Measurements from ENCODE around the gene PCDHGB2.
"Not testable (repeated sequence)": the region's sequence is repeated elsewhere in the genome, so short reads cannot be mapped to it uniquely, and the experiment has no call there.

The PCDHGB2 gene

GRCh38 chr5:141359790-141360426, at the start of gene PCDHGB2:
Gene PCDHGB2, plus strand, starts transcription at chr5:141359994. Its CDS starts 142 bp downstream, at chr5:141360136.
- no peak for DNase-seq

DNA sequence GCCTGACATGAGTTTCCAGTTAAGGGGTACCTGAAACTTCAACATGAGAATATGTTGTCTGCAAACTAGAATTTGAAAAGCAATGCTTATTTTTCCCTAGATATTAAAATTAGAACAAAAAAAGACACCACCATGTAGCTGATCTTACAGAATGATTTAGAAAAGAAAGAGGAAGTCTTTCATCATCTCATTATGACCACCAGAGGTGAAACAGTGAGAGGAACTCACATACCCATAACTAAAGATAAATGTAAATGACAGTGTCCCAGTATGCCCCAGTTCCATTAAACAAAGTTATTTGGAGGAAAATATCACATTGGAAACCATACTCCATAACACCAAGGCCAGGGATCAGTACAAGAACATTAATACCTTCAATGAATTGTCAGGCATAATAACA, 46.1 kb upstream of the PCDHGB2 start:
- DNase-seq = no peak

DNA sequence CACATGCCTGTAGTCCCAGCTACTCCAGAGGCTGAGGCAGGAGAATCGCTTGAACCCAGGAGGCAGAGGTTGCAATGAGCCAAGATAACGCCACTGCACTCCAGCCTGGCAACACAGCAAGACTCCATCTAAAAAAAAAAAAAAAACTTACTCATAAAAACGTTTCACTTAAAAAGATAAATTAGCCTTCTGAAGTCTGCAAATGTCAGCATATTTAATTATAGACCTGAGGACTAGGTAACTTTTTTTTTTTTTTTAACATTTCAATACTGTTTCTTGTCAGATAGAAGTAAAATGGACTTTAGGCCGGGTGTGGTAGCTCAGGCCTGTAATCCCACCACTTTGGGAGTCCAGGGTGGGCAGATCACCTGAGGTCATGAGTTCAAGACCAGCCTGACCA, 42.8 kb upstream of the PCDHGB2 start:
- DNase-seq = not testable (repeated sequence)

- no peak for DNase-seq
Measured at GRCh38 chr5:141319202-141319601, 40.6 kb upstream of the PCDHGB2 start.

GRCh38 chr5:141319699-141320098, 40.1 kb upstream of the PCDHGB2 start:
- no peak for DNase-seq

DNA sequence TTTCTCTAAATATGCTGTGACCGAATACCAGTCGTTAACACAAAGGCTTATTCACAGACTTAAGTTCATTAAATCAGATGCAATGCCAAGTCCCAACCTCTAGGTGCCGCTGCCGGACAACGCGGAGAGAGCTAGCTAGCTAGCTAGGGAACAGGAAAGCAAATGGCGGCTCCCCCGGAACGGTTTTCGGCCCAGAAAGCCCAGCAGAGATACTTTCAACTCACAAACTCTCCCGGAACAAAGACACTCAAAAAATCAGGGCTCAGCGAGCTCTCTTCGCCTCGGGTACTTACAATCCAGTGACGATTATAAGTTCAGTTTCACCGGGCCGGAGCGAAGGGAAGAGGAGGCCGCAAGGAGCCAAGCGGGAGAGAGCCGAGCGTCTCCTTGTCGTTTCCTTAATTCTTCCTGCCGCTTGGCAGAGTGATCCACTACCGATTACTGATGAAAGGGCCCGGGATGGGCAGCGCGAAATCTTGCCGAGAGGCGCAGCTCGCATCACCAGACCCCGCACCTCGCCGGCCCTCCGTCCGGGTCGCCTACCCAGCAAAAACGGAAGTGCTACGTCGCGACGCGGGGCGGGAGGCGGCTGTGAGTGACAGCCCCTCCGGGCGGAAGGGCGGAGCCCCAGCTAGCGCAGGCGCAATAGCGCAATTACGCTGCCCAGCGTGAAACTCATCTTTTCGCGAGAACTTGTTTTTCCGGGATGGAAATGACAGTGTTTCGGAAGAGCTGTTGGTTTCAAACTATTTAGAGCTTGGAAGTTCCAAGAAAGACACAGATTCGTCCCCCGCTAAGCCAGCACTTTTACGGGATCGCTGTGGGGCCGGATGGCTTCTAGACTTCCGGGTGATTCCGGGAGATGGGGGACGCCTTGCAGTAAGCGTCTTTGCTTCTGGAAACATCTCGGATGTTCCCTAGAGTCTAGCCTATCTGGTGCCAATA, 39.3 kb upstream of the PCDHGB2 start, which contains the start of gene TAF7:
Gene TAF7 (minus strand): TSS at position 560 of the 945 bp plus-strand sequence. CDS start 740 bp downstream, outside the sequence.
- DNase-seq = peak; percentile 84 to 90

DNA sequence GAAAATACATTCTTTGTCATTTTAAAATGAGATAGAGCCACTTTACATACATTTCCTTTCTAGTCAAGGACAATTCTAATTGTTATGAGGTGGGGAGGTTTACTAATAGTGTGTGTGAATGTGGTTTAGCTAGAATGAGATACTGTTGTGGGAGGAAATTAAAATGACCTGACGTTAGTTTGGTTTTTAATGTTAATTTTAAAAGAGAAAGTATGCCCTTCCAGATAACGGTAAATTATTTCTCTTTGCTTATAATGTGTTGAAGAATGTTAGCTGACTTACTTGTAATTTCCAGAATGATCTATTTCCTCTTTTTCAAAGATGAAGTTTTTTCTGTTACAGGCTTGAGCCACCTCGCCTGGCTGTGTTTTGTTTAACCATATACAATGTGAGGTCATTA, 37.5 kb upstream of the PCDHGB2 start:
- DNase-seq = no peak

- peak; percentile 34 to 52 for DNase-seq
Measured at GRCh38 chr5:141326088-141326854, 33.5 kb upstream of the PCDHGB2 start.

DNA sequence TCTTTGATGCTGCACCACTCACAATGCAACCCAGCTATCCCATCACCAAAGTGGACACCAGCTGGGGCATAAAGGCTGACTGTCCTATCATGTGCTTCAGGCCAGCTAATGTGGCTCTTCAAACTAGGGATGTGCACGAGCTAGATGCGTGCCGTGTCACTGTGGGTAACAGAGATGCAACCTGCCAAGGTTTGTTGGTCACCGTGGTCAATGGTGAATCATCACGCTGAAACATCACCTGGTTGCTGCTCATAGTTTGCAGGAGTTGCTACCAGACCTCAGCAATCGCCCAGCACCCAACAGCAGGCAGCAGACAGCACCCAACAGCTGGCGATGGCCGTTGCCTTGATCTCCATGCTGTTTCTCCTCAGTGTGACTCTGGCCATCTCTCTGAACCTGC, 31.6 kb upstream of the PCDHGB2 start:
- no peak for DNase-seq

DNA sequence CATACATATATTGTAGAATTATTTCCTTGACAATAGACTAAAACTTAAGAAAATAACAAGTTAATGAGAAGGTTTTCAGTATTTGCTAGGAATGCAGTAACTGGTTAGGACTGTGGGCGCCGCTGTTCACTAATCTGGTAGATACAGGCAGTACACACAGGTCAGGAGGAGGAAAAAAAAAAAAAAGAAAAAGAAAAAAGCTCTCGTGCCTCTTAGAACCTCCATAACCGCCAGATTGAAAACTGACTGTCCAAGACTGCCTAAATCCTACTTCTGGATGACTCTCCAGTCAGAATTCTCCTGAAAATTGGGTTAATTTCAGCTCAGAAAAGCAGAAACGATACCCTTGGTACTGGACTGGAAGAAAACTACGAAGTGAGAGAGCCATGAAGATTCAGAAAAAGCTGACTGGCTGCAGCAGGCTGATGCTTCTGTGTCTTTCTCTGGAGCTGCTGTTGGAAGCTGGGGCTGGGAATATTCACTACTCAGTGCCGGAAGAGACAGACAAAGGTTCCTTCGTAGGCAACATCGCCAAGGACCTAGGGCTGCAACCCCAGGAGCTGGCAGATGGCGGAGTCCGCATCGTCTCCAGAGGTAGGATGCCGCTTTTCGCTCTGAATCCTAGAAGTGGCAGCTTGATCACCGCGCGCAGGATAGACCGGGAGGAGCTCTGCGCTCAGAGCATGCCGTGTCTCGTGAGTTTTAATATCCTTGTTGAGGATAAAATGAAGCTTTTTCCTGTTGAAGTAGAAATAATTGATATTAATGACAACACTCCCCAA, 29.3 kb upstream of the PCDHGB2 start, which contains the start of gene PCDHGA1:
Gene PCDHGA1 (plus strand): TSS at position 216 of the 782 bp plus-strand sequence.
- no peak for DNase-seq

DNA sequence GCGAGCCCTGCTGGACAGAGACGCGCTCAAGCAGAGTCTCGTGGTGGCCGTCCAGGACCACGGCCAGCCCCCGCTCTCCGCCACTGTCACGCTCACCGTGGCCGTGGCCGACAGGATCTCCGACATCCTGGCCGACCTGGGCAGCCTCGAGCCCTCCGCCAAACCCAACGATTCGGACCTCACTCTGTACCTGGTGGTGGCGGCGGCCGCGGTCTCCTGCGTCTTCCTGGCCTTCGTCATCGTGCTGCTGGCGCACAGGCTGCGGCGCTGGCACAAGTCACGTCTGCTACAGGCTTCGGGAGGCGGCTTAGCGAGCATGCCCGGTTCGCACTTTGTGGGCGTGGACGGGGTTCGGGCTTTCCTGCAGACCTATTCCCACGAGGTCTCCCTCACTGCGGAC, 27.2 kb upstream of the PCDHGB2 start:
- DNase-seq = not testable (repeated sequence)

DNA sequence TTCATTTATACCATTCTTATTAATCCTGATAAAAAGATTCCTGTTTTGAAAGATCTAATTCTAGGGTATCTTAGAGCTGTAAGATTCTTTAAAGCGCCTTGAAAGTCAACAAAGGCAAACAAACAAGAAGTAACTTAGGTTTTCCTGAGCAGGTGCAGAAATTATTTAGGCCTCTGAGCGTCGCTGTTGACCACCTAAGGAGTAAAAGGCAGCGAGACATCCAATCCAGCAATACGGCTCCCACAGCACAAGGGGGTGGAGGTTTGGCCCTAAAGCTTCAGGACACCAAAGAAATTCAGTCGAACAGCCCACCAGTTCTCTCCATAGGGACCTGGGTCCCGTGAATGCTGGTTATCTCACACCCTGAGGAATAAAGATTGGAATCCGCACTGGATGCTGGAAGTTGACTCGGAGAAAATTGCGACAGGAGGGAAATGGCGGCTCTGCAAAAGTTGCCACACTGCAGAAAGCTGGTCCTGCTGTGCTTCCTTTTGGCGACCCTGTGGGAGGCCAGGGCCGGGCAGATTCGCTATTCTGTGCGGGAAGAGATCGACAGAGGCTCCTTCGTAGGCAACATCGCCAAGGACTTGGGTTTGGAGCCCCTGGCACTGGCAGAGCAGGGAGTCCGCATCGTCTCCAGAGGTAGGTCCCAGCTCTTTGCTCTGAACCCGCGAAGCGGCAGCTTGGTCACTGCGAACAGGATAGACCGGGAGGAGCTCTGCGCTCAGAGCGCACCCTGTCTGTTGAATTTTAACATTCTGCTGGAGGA, 21.1 kb upstream of the PCDHGB2 start, which contains the start of gene PCDHGA2:
Gene PCDHGA2 (plus strand): TSS at position 223 of the 769 bp plus-strand sequence.
- DNase-seq = no peak

GRCh38 chr5:141340781-141341354, 18.9 kb upstream of the PCDHGB2 start:
- not testable (repeated sequence) for DNase-seq

- DNase-seq = no peak
Measured at GRCh38 chr5:141342773-141343172, 17.0 kb upstream of the PCDHGB2 start.

GRCh38 chr5:141343242-141343952, 16.4 kb upstream of the PCDHGB2 start, which contains the start of gene PCDHGA3:
Gene PCDHGA3, plus strand, starts transcription at chr5:141343829. Its CDS starts 205 bp downstream, at chr5:141344034.
- no peak for DNase-seq

- no peak for DNase-seq
Measured at GRCh38 chr5:141343953-141344463, 15.8 kb upstream of the PCDHGB2 start.

GRCh38 chr5:141345327-141345726, 14.5 kb upstream of the PCDHGB2 start:
- DNase-seq = no peak

DNA sequence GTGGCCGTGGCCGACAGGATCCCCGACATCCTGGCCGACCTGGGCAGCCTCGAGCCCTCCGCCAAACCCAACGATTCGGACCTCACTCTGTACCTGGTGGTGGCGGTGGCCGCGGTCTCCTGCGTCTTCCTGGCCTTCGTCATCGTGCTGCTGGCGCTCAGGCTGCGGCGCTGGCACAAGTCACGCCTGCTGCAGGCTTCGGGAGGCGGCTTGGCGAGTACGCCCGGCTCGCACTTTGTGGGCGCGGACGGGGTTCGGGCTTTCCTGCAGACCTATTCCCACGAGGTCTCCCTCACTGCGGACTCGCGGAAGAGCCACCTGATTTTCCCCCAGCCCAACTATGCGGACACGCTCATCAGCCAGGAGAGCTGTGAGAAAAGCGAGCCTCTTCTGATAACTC, 13.8 kb upstream of the PCDHGB2 start:
- DNase-seq = not testable (repeated sequence)

DNA sequence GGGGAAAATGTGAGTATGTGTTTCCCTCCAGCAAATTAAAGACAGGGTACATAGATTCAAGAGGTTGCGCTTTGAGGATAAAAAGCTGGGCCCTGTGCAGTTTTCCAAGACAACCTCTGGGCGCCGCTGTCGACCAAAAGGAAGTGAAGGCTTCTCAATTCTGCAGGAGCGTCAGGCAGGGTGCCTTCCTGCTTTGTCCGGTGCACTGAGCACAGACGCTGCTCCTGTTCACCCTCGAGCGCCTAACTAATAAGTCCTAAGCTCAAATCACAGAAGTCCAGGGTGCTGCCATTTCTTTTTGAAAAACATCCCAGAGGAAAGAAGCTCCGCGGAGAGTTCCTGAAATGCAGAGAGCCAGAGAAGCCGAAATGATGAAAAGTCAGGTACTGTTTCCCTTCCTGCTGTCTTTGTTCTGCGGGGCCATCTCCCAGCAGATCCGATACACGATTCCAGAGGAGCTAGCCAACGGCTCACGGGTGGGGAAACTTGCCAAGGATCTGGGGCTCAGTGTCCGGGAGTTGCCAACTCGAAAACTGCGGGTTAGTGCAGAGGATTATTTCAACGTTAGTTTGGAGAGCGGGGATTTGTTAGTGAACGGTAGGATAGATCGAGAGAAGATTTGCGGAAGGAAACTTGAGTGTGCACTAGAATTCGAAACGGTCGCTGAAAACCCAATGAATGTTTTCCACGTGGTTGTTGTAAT, 9.7 kb upstream of the PCDHGB2 start, which contains the start of gene PCDHGB1:
Gene PCDHGB1 (plus strand): TSS at position 183 of the 703 bp plus-strand sequence. CDS start 162 bp downstream, at position 345.
- no peak for DNase-seq

Measured in stimulated activated CD4-positive, alpha-beta T cell treated with anti-CD3 and anti-CD28 coated beads, Interleukin-2, amount 100 ng/mL, for 48 hours (primary cell).